Caki2 (cell line): ENCODE data around the gene IL4I1. TPM values are rescaled to one million over a fixed set of nuclear protein-coding genes. Genes with fewer than 3 reads are reported as not detected.

ENCODE experiments used
- DNase-seq: peaks from one replicate; pipeline ENCODE4 v3.0.0-alpha.2; 2015; ENCODE audit warnings: low read depth
- in situ Hi-C: cut with HindIII; loops from 2 replicates; pipeline ENCODE4 v1.10.0; 2016; ENCODE audit warnings: low sequenced_read_pairs, low pct_unique_long_range_greater_than_20kb, mixed read lengths
- total RNA-seq: library from RNA; depleted of rRNA; stranded (reverse); fragments of >200 nt; shearing (Covaris generic); gene quantifications from 2 replicates; pipeline ENCODE4 v1.2.3, GENCODE V29; 2014; ENCODE audit warnings: low replicate concordance

IL4I1 gene
- total RNA-seq, 1 experiment from 2014 or later: 8.9 TPM

GRCh38 chr19:49887037-49887664 lies 9.5 kb downstream of the IL4I1 start:
- DNase-seq: peak; percentile 42
- in situ Hi-C loops: no loop called here

- in situ Hi-C loops: no loop called here
- no peak for DNase-seq
Observed at GRCh38 chr19:49884760-49885159, 11.9 kb downstream of the IL4I1 start.

- in situ Hi-C loops: no loop called here
- no peak for DNase-seq
Observed at GRCh38 chr19:49884109-49884508, 12.6 kb downstream of the IL4I1 start.

GRCh38 chr19:49883094-49883493 lies 13.6 kb downstream of the IL4I1 start:
- no peak for DNase-seq
- in situ Hi-C loops: no loop called here

- DNase-seq: no peak
- in situ Hi-C loops: no loop called here
Observed at GRCh38 chr19:49882643-49883042, 14.0 kb downstream of the IL4I1 start.

GRCh38 chr19:49881672-49882394 lies 14.9 kb downstream of the IL4I1 start:
- DNase-seq: no peak
- in situ Hi-C loops: no loop called here

- no peak for DNase-seq
- in situ Hi-C loops: no loop called here
Observed at GRCh38 chr19:49881186-49881585, 15.5 kb downstream of the IL4I1 start.

- DNase-seq: no peak
- in situ Hi-C loops: no loop called here
Observed at GRCh38 chr19:49880162-49880869, 16.4 kb downstream of the IL4I1 start.

- peak; percentile 19 for DNase-seq
- in situ Hi-C loops: no loop called here
Observed at GRCh38 chr19:49879243-49879963, 17.3 kb downstream of the IL4I1 start.

- in situ Hi-C loops: no loop called here
- no peak for DNase-seq
Observed at GRCh38 chr19:49878744-49879070, 18.0 kb downstream of the IL4I1 start.

GRCh38 chr19:49877879-49878743 lies 18.6 kb downstream of the IL4I1 start:
- in situ Hi-C loops: no loop called here
- peak; percentile 96 for DNase-seq

- in situ Hi-C loops: no loop called here
- DNase-seq: peak; percentile 100
Observed at GRCh38 chr19:49877020-49877878, 19.4 kb downstream of the IL4I1 start, which contains the start of the genes AKT1S1 and TBC1D17. AKT1S1 (minus strand) TSS chr19:49877355; CDS start chr19:49873295, 4,060 bp downstream. TBC1D17 (plus strand) TSS chr19:49877702; CDS start chr19:49877724, 22 bp downstream.

GRCh38 chr19:49876422-49877019 lies 20.2 kb downstream of the IL4I1 start:
- DNase-seq: peak; percentile 99
- in situ Hi-C loops: no loop called here

- in situ Hi-C loops: no loop called here
- DNase-seq: peak; percentile 61
Observed at GRCh38 chr19:49875857-49876421, 20.7 kb downstream of the IL4I1 start.

GRCh38 chr19:49875177-49875576 lies 21.5 kb downstream of the IL4I1 start:
- in situ Hi-C loops: no loop called here
- no peak for DNase-seq

GRCh38 chr19:49874503-49875157 lies 22.1 kb downstream of the IL4I1 start:
- in situ Hi-C loops: no loop called here
- DNase-seq: no peak
